K562 (cell line): ENCODE measurements around the gene IL2. TPM values are rescaled to one million over a fixed set of nuclear protein-coding genes. Genes with fewer than 3 reads are reported as not detected.

Experiments
- ATAC-seq: fragments of 200-7000 bp; cut with Tn5 transposase; 3 replicates; pipeline ENCODE4 v1.9.1; 2020; ENCODE audit warnings: moderate library complexity
- BruUV-seq: library from RNA; stranded (reverse); fragments of 400-500 nt; replicated peaks from 2 replicates; lab custom pipeline; 2021; lab: Mats Ljungman, UMichigan
- CTCF ChIA-PET: fragments of 300-600 bp; formaldehyde crosslinking; extraction: SDS; loops from one replicate; lab custom pipeline; 2021; ENCODE audit warnings: low intra/inter-chr PET ratio; lab: Yijun Ruan, JAX
- POLR2A ChIA-PET: fragments of 300-600, 350-650 bp; sonication (Branson Sonifier 250); formaldehyde crosslinking; extraction: SDS; loops from one replicate; lab custom pipeline; 2021; ENCODE audit warnings: antibody characterized with exemption, inconsistent platforms; lab: Yijun Ruan, JAX
- DNase-seq, 4 experiments: peaks; one replicate each; pipeline versions ENCODE4 v3.0.0 to v3.0.0-alpha.2; 2011 to 2018; ENCODE audit warnings: low spot score in 3 of 4, mixed read lengths in 3 of 4; ENCODE audit errors: extremely low read depth in 1 of 4
- FAIRE-seq: peaks from 2 replicates; lab custom pipeline; 2011; peaks lifted over from hg19 to GRCh38; lab: Jason Lieb, UNC
- H2AFZ ChIP-seq: 2 replicates; pipeline ENCODE4 v1.6.0; 2011; ENCODE audit warnings: low read depth, low read length, control low read depth, inconsistent platforms
- H3K27ac ChIP-seq: fragments of 200-600 bp; 3 replicates; pipeline ENCODE4 v1.8.0; 2011; ENCODE audit warnings: low read depth, mild to moderate bottlenecking, control low read depth, inconsistent platforms, low read length, moderate library complexity, mixed read lengths; ENCODE audit errors: extremely low read depth
- H3K27me3 ChIP-seq, 2 experiments: fragments of 300-600 bp in 1 of 2; 2 replicates in 1 of 2; 3 replicates in 1 of 2; pipeline versions ENCODE4 v1.6.0 to v1.8.0; 2011; ENCODE audit warnings: inconsistent platforms in 2 of 2, low read length in 2 of 2, mild to moderate bottlenecking in 1 of 2, mixed read lengths in 1 of 2, moderate library complexity in 1 of 2; ENCODE audit not compliant: control insufficient read depth in 2 of 2, insufficient read depth in 2 of 2
- H3K36me3 ChIP-seq: fragments of 300-600 bp; 3 replicates; pipeline ENCODE4 v1.8.0; 2011; ENCODE audit warnings: mild to moderate bottlenecking, low read length, inconsistent platforms; ENCODE audit not compliant: control insufficient read depth, insufficient read depth
- H3K4me1 ChIP-seq, 2 experiments: fragments of 200-600 bp in 1 of 2; replicated peaks in 1 of 2; 2 replicates in 1 of 2; 3 replicates in 1 of 2; pipeline versions ENCODE4 v1.5.1 to v1.8.0; 2011; ENCODE audit warnings: inconsistent platforms in 2 of 2, low read length in 2 of 2, mild to moderate bottlenecking in 1 of 2, mixed read lengths in 1 of 2, moderate library complexity in 1 of 2; ENCODE audit not compliant: control insufficient read depth in 2 of 2, insufficient read depth in 2 of 2
- H3K4me2 ChIP-seq: 2 replicates; pipeline ENCODE4 v1.6.1; 2011; ENCODE audit warnings: low read length, control low read depth, inconsistent platforms, mixed read lengths; ENCODE audit not compliant: insufficient read depth
- H3K4me3 ChIP-seq: fragments of 200-600 bp; sonication (generic), shearing (Covaris generic); 2 replicates; pipeline ENCODE4 v1.5.1; 2016; ENCODE audit warnings: control low read depth, inconsistent platforms
- H3K79me2 ChIP-seq: fragments of 200-600 bp; 3 replicates; pipeline ENCODE4 v1.8.0; 2011; ENCODE audit warnings: low read length, inconsistent platforms; ENCODE audit not compliant: control insufficient read depth, insufficient read depth
- H3K9ac ChIP-seq, 2 experiments: 2 replicates each; pipeline versions ENCODE4 v1.6.0 to v1.6.1; 2011; ENCODE audit warnings: low read depth in 2 of 2, low read length in 2 of 2, control low read depth in 1 of 2, inconsistent platforms in 1 of 2, mild to moderate bottlenecking in 1 of 2, mixed read lengths in 1 of 2; ENCODE audit not compliant: insufficient read depth in 1 of 2
- H3K9me1 ChIP-seq: one replicate; pipeline ENCODE4 v1.6.0; 2011; ENCODE audit warnings: inconsistent platforms, mild to moderate bottlenecking, low read length, moderate library complexity; ENCODE audit not compliant: control insufficient read depth, insufficient read depth
- H3K9me3 ChIP-seq: replicated peaks from 2 replicates; pipeline ENCODE4 v1.5.1; 2011; ENCODE audit warnings: low read depth, low read length, inconsistent platforms; ENCODE audit not compliant: control insufficient read depth, insufficient read depth
- H4K20me1 ChIP-seq: replicated peaks from 2 replicates; pipeline ENCODE4 v1.6.1; 2011; ENCODE audit warnings: low read length, inconsistent platforms, mixed read lengths; ENCODE audit not compliant: control insufficient read depth, insufficient read depth
- ATF7 ChIP-seq: fragments of 450-650 bp; IDR thresholded peaks from 2 replicates; pipeline ENCODE4 v1.7.1; 2014; ENCODE audit warnings: mild to moderate bottlenecking, moderate library complexity
- CBX1 ChIP-seq: sonication (generic); IDR thresholded peaks from 2 replicates; pipeline ENCODE4 v1.6.1; 2016; ENCODE audit warnings: antibody characterized with exemption, low read depth, mild to moderate bottlenecking
- PTRF ChIP-seq: fragments of 450-650 bp; IDR thresholded peaks from 2 replicates; pipeline ENCODE4 v1.6.1; 2016; ENCODE audit warnings: mild to moderate bottlenecking, missing genetic modification characterization, missing compliant biosample characterization
- TCFL5 ChIP-seq: fragments of 250-450 bp; sonication (Bioruptor Pico); conservative IDR thresholded peaks from 2 replicates; pipeline ENCODE4 v1.6.1; 2021; ENCODE audit warnings: mild to moderate bottlenecking, moderate library complexity, matching md5 sums
- XRCC4 ChIP-seq: IDR thresholded peaks from one replicate; pipeline ENCODE4 v1.6.1; 2011; ENCODE audit not compliant: insufficient read depth, insufficient read length; ENCODE audit errors: extremely low read depth
- in situ Hi-C: fragments of 300-500 bp; cut with MboI; formaldehyde crosslinking; loops from 4 replicates; pipeline ENCODE4 v1.15.0; 2018; ENCODE audit warnings: inconsistent platforms, mixed read lengths
- intact Hi-C: fragments of 100-400 bp; cut with micrococcal nuclease; formaldehyde crosslinking; loops from 2 replicates; pipeline ENCODE4 v1.14.2; 2022
- polyA plus RNA-seq, 8 experiments: library from polyadenylated mRNA; depleted of rRNA in 4 of 8; stranded (reverse) in 5 of 8; unstranded in 3 of 8; fragments of >200 nt; fragmentation: Nextera tagmentation in 2 of 8; fragmentation: Illumina TruSeq in 1 of 8; extraction: Ambion mirVana in 2 of 8; extraction: Trizol in 1 of 8; gene quantifications; 2 replicates each; pipeline versions ENCODE4 v1.2.1 to v1.2.3, GENCODE V29; 2011 to 2014; ENCODE audit warnings: inconsistent platforms in 1 of 8, missing spikeins in 1 of 8
- total RNA-seq, 7 experiments: library from RNA; depleted of rRNA in 6 of 7; stranded (reverse); fragments of >200 nt in 6 of 7; fragmentation: Illumina TruSeq in 2 of 7; extraction: Trizol in 2 of 7; gene quantifications; 2 replicates each; pipeline versions ENCODE4 v1.2.1 to v1.2.3, GENCODE V29; 2011 to 2021; ENCODE audit warnings: low replicate concordance in 1 of 7
- TF ChIP-seq, protein P1 (sequence below): fragments of 250-450 bp; sonication (Bioruptor Pico); IDR thresholded peaks from 2 replicates; pipeline ENCODE4 v1.4.0; 2020; ENCODE audit warnings: mild to moderate bottlenecking

IL2 gene
- total and polyA plus RNA-seq, 9 of the 15 experiments (the other 6 are each of a cell fraction or from before 2014, with no cell fraction given), result 0.11 to 0.89 TPM; not detected in 7

DNA sequence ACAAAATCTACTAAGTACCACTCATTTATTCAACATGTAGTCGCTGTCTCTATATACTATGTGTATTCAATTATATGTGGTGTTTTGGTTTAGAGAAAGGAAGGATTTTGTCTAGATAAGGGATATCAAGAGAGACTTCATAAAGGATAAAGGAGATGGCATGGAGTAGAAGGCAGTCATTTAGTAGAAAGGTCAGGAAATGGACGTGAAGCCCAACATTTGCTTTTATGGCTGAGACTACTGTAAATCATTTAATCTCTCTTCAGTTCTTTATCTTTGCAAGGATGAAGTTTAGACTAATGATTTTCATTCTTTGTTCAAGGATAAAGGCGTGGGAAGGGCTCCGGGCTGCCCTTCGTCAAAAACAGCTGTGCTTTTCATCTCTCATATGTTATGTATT, 25.2 kb downstream of the IL2 start (continued):
- TF ChIP-seq, protein P1, sequence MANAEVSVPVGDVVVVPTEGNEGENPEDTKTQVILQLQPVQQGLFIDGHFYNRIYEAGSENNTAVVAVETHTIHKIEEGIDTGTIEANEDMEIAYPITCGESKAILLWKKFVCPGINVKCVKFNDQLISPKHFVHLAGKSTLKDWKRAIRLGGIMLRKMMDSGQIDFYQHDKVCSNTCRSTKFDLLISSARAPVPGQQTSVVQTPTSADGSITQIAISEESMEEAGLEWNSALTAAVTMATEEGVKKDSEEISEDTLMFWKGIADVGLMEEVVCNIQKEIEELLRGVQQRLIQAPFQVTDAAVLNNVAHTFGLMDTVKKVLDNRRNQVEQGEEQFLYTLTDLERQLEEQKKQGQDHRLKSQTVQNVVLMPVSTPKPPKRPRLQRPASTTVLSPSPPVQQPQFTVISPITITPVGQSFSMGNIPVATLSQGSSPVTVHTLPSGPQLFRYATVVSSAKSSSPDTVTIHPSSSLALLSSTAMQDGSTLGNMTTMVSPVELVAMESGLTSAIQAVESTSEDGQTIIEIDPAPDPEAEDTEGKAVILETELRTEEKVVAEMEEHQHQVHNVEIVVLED, result no peak
- TF ChIP-seq XRCC4 (no peak), PTRF (no peak), ATF7 (no peak)

DNA sequence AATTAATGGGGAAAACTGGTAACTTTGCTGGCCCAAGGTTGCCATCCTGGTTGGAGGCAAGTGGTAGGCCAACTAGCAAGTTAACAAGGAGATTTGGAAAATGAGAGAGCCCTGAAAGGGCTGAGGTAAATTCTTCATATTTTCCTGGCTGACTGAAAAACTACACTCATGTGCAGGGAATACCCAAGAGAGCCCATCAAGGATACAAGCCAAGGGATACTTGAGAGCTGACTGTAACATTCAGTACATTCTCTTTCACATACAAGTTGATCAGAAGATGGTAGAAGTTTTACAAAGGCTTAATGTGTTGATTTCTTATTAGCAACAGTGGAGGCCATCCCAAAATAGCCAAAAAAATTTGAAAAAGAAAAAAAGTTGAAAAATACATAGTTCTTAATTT, 33.3 kb downstream of the IL2 start:
- ATAC-seq (no peak), FAIRE-seq (no peak), DNase-seq (no peak)
- Histone ChIP-seq H3K36me3 (no peaks in the 10 kb centered on the region), H3K9me3 (no peaks in the 10 kb centered on the region), H3K27me3 (no peaks in the 10 kb centered on the region), H2AFZ (no peak overlapping the region), H3K79me2 (no peaks in the 10 kb centered on the region), H3K9me1 (no peaks in the 10 kb centered on the region), H3K27ac (no peak overlapping the region), H3K4me2 (no peak overlapping the region), H3K4me3 (no peak overlapping the region), H3K9ac (no peak overlapping the region), H3K4me1 (no peaks in the 10 kb centered on the region), H4K20me1 (no peaks in the 10 kb centered on the region)
- ChIA-PET POLR2A (no interaction called here), CTCF (no interaction called here)
- BruUV-seq, result no TSS peak
- TF ChIP-seq TCFL5 (CRISPR knock-in tag) (no peak), CBX1 (no peak)
- intact Hi-C loops, result no loop called here
- in situ Hi-C loops, result no loop called here
